Measurements from ENCODE around the gene ARHGAP22.

- no peak for TF ChIP-seq CTCF (IDR thresholded peaks at IDR 0.05)
- no peak for TF ChIP-seq POLR2A (IDR thresholded peaks at IDR 0.05)
Measured at GRCh38 chr10:48466611-48467240, 138.1 kb downstream of the ARHGAP22 start.

All from tibial nerve (tissue), 3 donors.